Stomach (tissue), 9 donors: ENCODE measurements around the gene HNRNPF. TPM values are rescaled to one million over a fixed set of nuclear protein-coding genes. Genes with fewer than 3 reads are reported as not detected.

Source experiments
- DNase-seq, 2 donors: peaks; one replicate each; pipeline versions ENCODE4 v3.0.0 to v3.0.0-alpha.2; 2013 to 2019
- H3K27ac ChIP-seq, 5 donors: fragments of 200-600 bp in 4 of 5; sonication (generic) in 4 of 5; one replicate each; pipeline ENCODE4 v1.5.1; 2013 to 2019; ENCODE audit warnings: mild to moderate bottlenecking in 1 of 5, moderate library complexity in 1 of 5
- H3K27me3 ChIP-seq, 3 donors: fragments of 200-600 bp; sonication (generic); one replicate each; pipeline ENCODE4 v1.5.1; 2017 to 2019; ENCODE audit warnings: mixed run types in 1 of 3
- H3K36me3 ChIP-seq, 4 donors: fragments of 200-600 bp; sonication (generic); 1 replicate in 3 of 4; 2 replicates in 1 of 4; pipeline ENCODE4 v1.5.1; 2016 to 2019
- H3K4me1 ChIP-seq, 4 donors: fragments of 200-600 bp; sonication (generic); one replicate each; pipeline ENCODE4 v1.5.1; 2016 to 2019
- H3K4me3 ChIP-seq, 4 donors: fragments of 200-600 bp; sonication (generic) in 3 of 4; one replicate each; pipeline ENCODE4 v1.5.1; 2016 to 2019; ENCODE audit warnings: mild to moderate bottlenecking in 1 of 4
- H3K9me3 ChIP-seq, 4 donors: fragments of 200-600 bp; sonication (generic); one replicate each; pipeline ENCODE4 v1.5.1; 2016 to 2019
- CTCF ChIP-seq, 7 experiments: fragments of 450-650 bp in 4 of 7; fragments of 200-600 bp in 3 of 7; sonication (generic) in 3 of 7; IDR thresholded peaks; one replicate each; pipeline ENCODE4 v1.5.1; 2016 to 2019; ENCODE audit warnings: antibody characterized with exemption in 7 of 7, control low read depth in 2 of 7, mild to moderate bottlenecking in 1 of 7
- EP300 ChIP-seq: sonication (generic); formaldehyde crosslinking; IDR thresholded peaks from one replicate; pipeline ENCODE4 v1.6.1; 2017; ENCODE audit warnings: antibody characterized with exemption
- POLR2A ChIP-seq, 4 donors: fragments of 450-650 bp; IDR thresholded peaks; one replicate each; pipeline ENCODE4 v1.6.1; 2016; ENCODE audit warnings: antibody characterized with exemption in 4 of 4, control low read depth in 2 of 4, mild to moderate bottlenecking in 1 of 4, moderate library complexity in 1 of 4
- POLR2AphosphoS5 ChIP-seq, 3 donors: sonication (generic); formaldehyde crosslinking; IDR thresholded peaks; one replicate each; pipeline ENCODE4 v1.6.1; 2016; ENCODE audit warnings: antibody characterized with exemption in 3 of 3
- WGBS, 5 donors: extraction: QIAGEN DNeasy Blood & Tissue Kit in 3 of 5; methylation state at CpG; one replicate each; pipeline versions ENCODE4 v1.1.5 to v1.1.7; 2013 to 2018; 5-methylcytosine and 5-hydroxymethylcytosine counted together
- intact Hi-C: fragments of 100-400 bp; cut with DNase I; formaldehyde crosslinking; loops from one replicate; pipeline ENCODE4 v1.15.1; 2023; ENCODE audit warnings: low total_unique reads
- polyA plus RNA-seq, 3 donors: library from polyadenylated mRNA; stranded (reverse); fragments of 200-250 nt; gene quantifications; one replicate each; pipeline ENCODE4 v1.2.3, GENCODE V29; 2013
- total RNA-seq, 5 donors: library from RNA; depleted of rRNA; stranded (reverse); fragments of >200 nt; gene quantifications; one replicate each; pipeline versions ENCODE4 v1.1.0 to v1.2.3, GENCODE V29; 2014 to 2016
- donor health status: healthy with polysubstance abuse.
- donor health status: Bipolar disorder and iron deficiency.
- donor health status: healthy.

The HNRNPF gene
- total and polyA plus RNA-seq, 8 donors = 36.2 to 169 (median 87.3) TPM

- DNase-seq = peak; percentile 35 to 57
- H3K27ac ChIP-seq = no peak overlapping the region
- no peaks in the 10 kb centered on the region for H3K27me3 ChIP-seq
- TF ChIP-seq POLR2AphosphoS5 (IDR thresholded peaks at IDR 0.05) (no peak), POLR2A (IDR thresholded peaks at IDR 0.05) (no peak), CTCF (IDR thresholded peaks at IDR 0.05) (no peak), EP300 (no peak)
- H3K4me3 ChIP-seq = no peak overlapping the region
- no peaks in the 10 kb centered on the region for H3K36me3 ChIP-seq
- intact Hi-C loops = no loop called here
- H3K4me1 ChIP-seq = peaks cover 0 to 14% (median 4%) of the 10 kb centered on the region in 4 donors
- no peaks in the 10 kb centered on the region for H3K9me3 ChIP-seq
- WGBS, 5 donors = 48 to 78% (median 57%) methylated on average over 10 to 12 of the region's 12 CpGs
Measured at GRCh38 chr10:43375401-43376020, 33.5 kb downstream of the HNRNPF start.

- Histone ChIP-seq H3K9me3 (no peaks in the 10 kb centered on the region), H3K27ac (no peak overlapping the region), H3K4me1 (peaks cover 0 to 14% (median 4%) of the 10 kb centered on the region in 4 donors), H3K36me3 (no peaks in the 10 kb centered on the region), H3K27me3 (no peaks in the 10 kb centered on the region), H3K4me3 (no peak overlapping the region)
- intact Hi-C loops = no loop called here
- DNase-seq = no peak
- TF ChIP-seq POLR2A (IDR thresholded peaks at IDR 0.05) (no peak), POLR2AphosphoS5 (IDR thresholded peaks at IDR 0.05) (no peak), CTCF (IDR thresholded peaks at IDR 0.05) (no peak), EP300 (no peak)
- 77 to 90% (median 85%) methylated on average over 2 to 3 of the region's 3 CpGs for WGBS, 5 donors
Measured at GRCh38 chr10:43374194-43374593, 34.8 kb downstream of the HNRNPF start.

GRCh38 chr10:43373461-43373860 is 35.5 kb downstream of the HNRNPF start:
- H3K4me3 ChIP-seq = no peak overlapping the region
- WGBS, 5 donors = 61 to 91% (median 86%) methylated on average over 5 of the region's 5 CpGs
- no peak overlapping the region for H3K27ac ChIP-seq
- intact Hi-C loops = no loop called here
- no peaks in the 10 kb centered on the region for H3K9me3 ChIP-seq
- no peaks in the 10 kb centered on the region for H3K36me3 ChIP-seq
- peaks cover 0 to 14% (median 4%) of the 10 kb centered on the region in 4 donors for H3K4me1 ChIP-seq
- no peak for DNase-seq
- H3K27me3 ChIP-seq = no peaks in the 10 kb centered on the region
- TF ChIP-seq POLR2AphosphoS5 (IDR thresholded peaks at IDR 0.05) (no peak), EP300 (no peak), CTCF (IDR thresholded peaks at IDR 0.05) (no peak), POLR2A (IDR thresholded peaks at IDR 0.05) (no peak)

- 83 to 100% (median 100%) methylated on average over 1 of the region's 1 CpG for WGBS, 5 donors
- intact Hi-C loops = no loop called here
- TF ChIP-seq POLR2A (IDR thresholded peaks at IDR 0.05) (no peak), POLR2AphosphoS5 (IDR thresholded peaks at IDR 0.05) (no peak), CTCF (IDR thresholded peaks at IDR 0.05) (no peak), EP300 (no peak)
- Histone ChIP-seq H3K4me3 (no peak overlapping the region), H3K27ac (no peak overlapping the region), H3K9me3 (no peaks in the 10 kb centered on the region), H3K4me1 (peaks cover 0 to 14% (median 4%) of the 10 kb centered on the region in 4 donors), H3K36me3 (no peaks in the 10 kb centered on the region), H3K27me3 (no peaks in the 10 kb centered on the region)
- no peak for DNase-seq
Measured at GRCh38 chr10:43372765-43373361, 36.1 kb downstream of the HNRNPF start.
